Thoracic aorta (tissue), 2 donors: Measurements from ENCODE around the gene RIMS4. TPM values are rescaled to one million over a fixed set of nuclear protein-coding genes. Genes with fewer than 3 reads are reported as not detected.

ENCODE experiments used
- ATAC-seq: fragments of 150-250 bp; one replicate; pipeline ENCODE4 v1.8.0; 2017; ENCODE audit warnings: low read depth; ENCODE audit not compliant: insufficient number of reproducible peaks, low FRiP score
- DNase-seq: peaks from one replicate; pipeline ENCODE4 v3.0.0-alpha.2; 2020; ENCODE audit warnings: low spot score
- H3K27ac ChIP-seq, 2 donors: fragments of 200-600 bp; sonication (generic); 1 replicate in 1 of 2; 2 replicates in 1 of 2; pipeline ENCODE4 v1.5.1; 2016; ENCODE audit warnings: mild to moderate bottlenecking in 2 of 2, moderate library complexity in 2 of 2
- H3K27me3 ChIP-seq: fragments of 200-600 bp; sonication (generic); replicated peaks from 2 replicates; pipeline ENCODE4 v1.6.0; 2016; ENCODE audit warnings: mild to moderate bottlenecking; ENCODE audit not compliant: insufficient read depth
- H3K36me3 ChIP-seq: fragments of 200-600 bp; sonication (generic); one replicate; pipeline ENCODE4 v1.5.1; 2016
- H3K4me1 ChIP-seq, 2 donors: fragments of 200-600 bp; sonication (generic); 1 replicate in 1 of 2; 2 replicates in 1 of 2; pipeline versions ENCODE4 v1.5.1 to v1.6.0; 2016; ENCODE audit warnings: low read depth in 2 of 2, mild to moderate bottlenecking in 1 of 2; ENCODE audit not compliant: control insufficient read depth in 1 of 2
- H3K4me3 ChIP-seq: fragments of 200-600 bp; sonication (generic); 2 replicates; pipeline ENCODE4 v1.5.1; 2016; ENCODE audit warnings: mild to moderate bottlenecking
- H3K9me3 ChIP-seq: fragments of 200-600 bp; sonication (generic); 2 replicates; pipeline ENCODE4 v1.5.1; 2016
- total RNA-seq, 2 donors: library from RNA; depleted of rRNA; stranded (reverse); fragments of >200 nt; gene quantifications; one replicate each; pipeline versions ENCODE4 v1.1.0 to v1.2.3, GENCODE V29; 2016
- TF ChIP-seq, protein P1 (sequence below): fragments of 200-600 bp; sonication (generic); IDR thresholded peaks from one replicate; pipeline ENCODE4 v1.5.1; 2019; ENCODE audit warnings: antibody characterized with exemption

The RIMS4 gene
- total RNA-seq, 2 donors from 2014 or later = 2.4 to 13.5 TPM

DNA sequence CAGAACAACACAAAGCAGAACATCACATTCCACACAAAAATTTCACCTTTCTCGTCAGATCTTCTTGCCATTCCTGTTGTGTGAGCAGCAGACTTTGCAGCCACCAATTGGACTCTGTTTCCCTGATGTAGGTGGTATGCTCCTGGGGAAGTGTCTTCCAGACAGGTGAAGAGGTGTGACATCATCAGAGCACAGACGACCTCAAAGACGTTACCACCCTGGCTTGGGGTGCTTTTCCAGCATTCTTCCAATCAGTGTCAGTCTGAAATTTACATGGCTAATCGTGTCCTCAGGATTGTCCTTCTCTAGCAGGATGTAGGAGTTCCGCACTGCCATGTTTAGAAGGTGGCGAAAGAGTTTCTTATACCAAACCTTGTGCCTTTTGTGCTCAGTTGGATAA lies 31.6 kb upstream of the RIMS4 start:
- ATAC-seq (no peak), DNase-seq (no peak)
- Histone ChIP-seq H3K36me3 (no peaks in the 10 kb centered on the region), H3K27me3 (no peaks in the 10 kb centered on the region), H3K9me3 (no peaks in the 10 kb centered on the region), H3K4me1 (no peaks in the 10 kb centered on the region), H3K27ac (no peak overlapping the region), H3K4me3 (no peak overlapping the region)
- TF ChIP-seq, protein P1, sequence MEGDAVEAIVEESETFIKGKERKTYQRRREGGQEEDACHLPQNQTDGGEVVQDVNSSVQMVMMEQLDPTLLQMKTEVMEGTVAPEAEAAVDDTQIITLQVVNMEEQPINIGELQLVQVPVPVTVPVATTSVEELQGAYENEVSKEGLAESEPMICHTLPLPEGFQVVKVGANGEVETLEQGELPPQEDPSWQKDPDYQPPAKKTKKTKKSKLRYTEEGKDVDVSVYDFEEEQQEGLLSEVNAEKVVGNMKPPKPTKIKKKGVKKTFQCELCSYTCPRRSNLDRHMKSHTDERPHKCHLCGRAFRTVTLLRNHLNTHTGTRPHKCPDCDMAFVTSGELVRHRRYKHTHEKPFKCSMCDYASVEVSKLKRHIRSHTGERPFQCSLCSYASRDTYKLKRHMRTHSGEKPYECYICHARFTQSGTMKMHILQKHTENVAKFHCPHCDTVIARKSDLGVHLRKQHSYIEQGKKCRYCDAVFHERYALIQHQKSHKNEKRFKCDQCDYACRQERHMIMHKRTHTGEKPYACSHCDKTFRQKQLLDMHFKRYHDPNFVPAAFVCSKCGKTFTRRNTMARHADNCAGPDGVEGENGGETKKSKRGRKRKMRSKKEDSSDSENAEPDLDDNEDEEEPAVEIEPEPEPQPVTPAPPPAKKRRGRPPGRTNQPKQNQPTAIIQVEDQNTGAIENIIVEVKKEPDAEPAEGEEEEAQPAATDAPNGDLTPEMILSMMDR = no peak

DNA sequence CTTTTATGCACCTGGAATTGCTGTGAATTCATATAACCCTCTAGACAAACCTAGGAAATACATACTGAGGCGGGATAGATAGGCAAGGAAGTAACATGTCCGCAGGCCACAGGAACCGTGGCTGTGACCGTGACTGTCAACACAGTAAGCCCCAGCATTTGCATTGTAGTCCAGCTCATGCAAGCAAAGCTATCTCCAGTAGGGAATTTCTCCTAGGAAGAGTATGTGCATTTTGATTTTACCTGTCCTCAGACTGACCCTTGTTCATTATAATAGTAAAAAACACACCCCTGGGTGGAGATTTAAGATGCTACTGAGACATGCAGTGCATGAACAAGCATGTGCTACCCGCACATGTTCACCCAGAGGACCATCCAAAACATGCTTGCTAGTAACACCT lies 30.5 kb upstream of the RIMS4 start:
- no peak for DNase-seq

DNA sequence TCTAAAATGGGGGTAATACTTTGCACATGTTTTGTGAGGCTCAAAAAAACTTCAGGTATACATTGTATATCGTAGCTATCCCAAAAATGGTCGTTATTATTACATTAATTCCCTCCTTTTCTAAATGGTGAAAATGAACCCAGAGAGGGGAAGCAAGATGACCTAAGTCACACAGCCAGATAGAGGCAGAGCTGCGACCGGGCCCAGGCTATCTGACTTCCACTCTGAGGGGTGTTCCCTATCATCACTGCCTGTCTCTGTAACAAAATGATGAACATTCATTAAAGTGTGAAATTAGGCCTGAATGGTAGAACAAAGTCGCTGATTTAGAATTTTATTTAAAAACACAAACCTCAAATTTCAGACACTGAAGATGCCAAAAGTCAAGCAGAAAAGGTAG lies 29.1 kb upstream of the RIMS4 start:
- Histone ChIP-seq H3K36me3 (no peaks in the 10 kb centered on the region), H3K4me1 (no peaks in the 10 kb centered on the region), H3K4me3 (no peak overlapping the region), H3K27me3 (no peaks in the 10 kb centered on the region), H3K9me3 (no peaks in the 10 kb centered on the region), H3K27ac (no peak overlapping the region)
- TF ChIP-seq, protein P1 = no peak
- DNase-seq (no peak), ATAC-seq (no peak)

More for the DNA sequence above, 30.5 kb upstream of the RIMS4 start:
- Histone ChIP-seq H3K4me3 (no peak overlapping the region), H3K4me1 (no peaks in the 10 kb centered on the region), H3K36me3 (no peaks in the 10 kb centered on the region), H3K27ac (no peak overlapping the region), H3K9me3 (no peaks in the 10 kb centered on the region), H3K27me3 (no peaks in the 10 kb centered on the region)
- TF ChIP-seq, protein P1 = no peak
- ATAC-seq = no peak

DNA sequence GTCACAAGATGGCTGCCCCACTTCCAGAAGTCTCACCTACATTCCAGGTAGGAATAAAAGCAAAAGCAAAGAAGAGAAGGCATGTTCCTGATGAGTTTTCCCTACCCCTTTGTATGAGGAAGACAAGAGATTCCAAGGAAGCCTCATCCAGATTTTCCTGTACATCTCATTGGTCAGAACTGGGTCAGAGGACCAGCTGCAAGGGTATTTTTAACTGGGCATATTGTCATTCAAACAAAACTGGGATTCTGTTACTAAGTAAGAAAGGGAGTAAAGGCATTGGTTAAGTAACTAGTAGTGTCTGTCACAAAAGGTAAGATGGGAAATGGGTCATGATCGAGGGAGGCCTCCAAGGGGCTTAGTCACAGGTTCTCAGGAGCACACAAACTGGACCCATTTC lies 28.2 kb upstream of the RIMS4 start:
- TF ChIP-seq, protein P1 = no peak
- H3K4me3 ChIP-seq = no peak overlapping the region
- no peaks in the 10 kb centered on the region for H3K4me1 ChIP-seq
- H3K27ac ChIP-seq = no peak overlapping the region
- no peaks in the 10 kb centered on the region for H3K36me3 ChIP-seq
- DNase-seq (no peak), ATAC-seq (no peak)
- H3K27me3 ChIP-seq = no peaks in the 10 kb centered on the region
- no peaks in the 10 kb centered on the region for H3K9me3 ChIP-seq

DNA sequence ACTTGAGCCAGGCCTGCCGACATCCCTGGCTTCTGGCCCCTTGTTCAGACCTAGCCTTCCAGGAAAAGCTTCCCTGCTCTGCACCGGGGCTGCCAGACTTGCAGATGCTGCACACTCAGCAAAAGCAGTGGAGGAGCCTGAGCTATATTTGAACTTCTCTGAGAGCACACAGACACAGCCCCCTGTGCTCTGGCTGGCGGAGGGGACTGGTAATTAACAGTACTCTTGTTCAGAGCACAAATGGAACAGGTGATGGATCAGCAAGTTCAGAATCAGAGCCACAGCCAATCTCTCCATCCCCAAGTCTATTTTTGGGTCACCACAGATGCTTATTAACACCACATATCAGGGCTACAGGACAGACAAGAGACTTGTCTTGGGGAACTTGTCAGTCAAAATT lies 27.6 kb upstream of the RIMS4 start:
- Histone ChIP-seq H3K36me3 (no peaks in the 10 kb centered on the region), H3K27ac (no peak overlapping the region), H3K27me3 (no peaks in the 10 kb centered on the region), H3K4me3 (no peak overlapping the region), H3K9me3 (no peaks in the 10 kb centered on the region), H3K4me1 (no peaks in the 10 kb centered on the region)
- ATAC-seq = no peak
- TF ChIP-seq, protein P1 = no peak
- no peak for DNase-seq
